ENCODE results near the gene CTAGE6. TPM values are rescaled to one million over a fixed set of nuclear protein-coding genes. Genes with fewer than 3 reads are reported as not detected.
A peak's percentile ranks its signal among the peaks of the same experiment; 100 is the strongest.
"Not testable (repeated sequence)": the region's sequence is repeated elsewhere in the genome, so short reads cannot be mapped to it uniquely, and the experiment has no call there.

Gene CTAGE6
- total RNA-seq, 1 experiment from 2014 or later = not detected

DNA sequence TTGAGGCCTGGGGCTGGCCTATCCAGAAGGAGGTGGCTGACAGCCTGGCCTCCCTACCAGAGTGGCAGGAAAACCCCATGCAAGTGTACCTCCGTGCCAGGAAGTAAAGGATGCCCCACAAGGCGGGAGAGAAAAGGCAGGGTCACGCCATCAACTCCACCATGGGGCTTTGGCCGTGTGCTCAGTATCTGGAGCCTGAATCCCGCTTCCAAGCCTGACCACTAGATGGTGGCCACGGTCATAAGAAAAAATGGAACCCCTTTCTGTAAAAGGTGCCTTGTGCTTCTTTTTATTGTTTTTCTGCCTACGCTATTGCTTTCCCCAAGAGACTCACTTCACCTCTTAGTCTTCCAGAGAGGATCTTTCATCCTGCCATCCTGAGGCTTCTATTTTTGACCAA, 29.9 kb downstream of the CTAGE6 start:
- H3K4me3 ChIP-seq (ENCODE audit: low read depth in 2 of 2, low read length in 2 of 2); H3K9me3 ChIP-seq (ENCODE audit: control insufficient read depth, insufficient read depth, low read depth, low read length); POLR2A ChIA-PET; DNase-seq (ENCODE audit: low read depth, low spot score); H3K27me3 ChIP-seq (ENCODE audit: control insufficient read depth, insufficient read depth, low read length); in situ Hi-C loops (cut with HindIII; ENCODE audit: low pct_unique_long_range_greater_than_20kb, low sequenced_read_pairs); CTCF ChIA-PET; intact Hi-C loops (cut with micrococcal nuclease; ENCODE audit: unreplicated experiment); H3K27ac ChIP-seq (ENCODE audit: low read length); BruUV-seq (replicated peaks); H3K4me1 ChIP-seq (ENCODE audit: control insufficient read depth, insufficient read depth, low read length); H3K36me3 ChIP-seq (ENCODE audit: control insufficient read depth, insufficient read depth, low read length): not testable (repeated sequence)
- ATAC-seq = peak; percentile 69; the same call in 1 of the 2 replicates

DNA sequence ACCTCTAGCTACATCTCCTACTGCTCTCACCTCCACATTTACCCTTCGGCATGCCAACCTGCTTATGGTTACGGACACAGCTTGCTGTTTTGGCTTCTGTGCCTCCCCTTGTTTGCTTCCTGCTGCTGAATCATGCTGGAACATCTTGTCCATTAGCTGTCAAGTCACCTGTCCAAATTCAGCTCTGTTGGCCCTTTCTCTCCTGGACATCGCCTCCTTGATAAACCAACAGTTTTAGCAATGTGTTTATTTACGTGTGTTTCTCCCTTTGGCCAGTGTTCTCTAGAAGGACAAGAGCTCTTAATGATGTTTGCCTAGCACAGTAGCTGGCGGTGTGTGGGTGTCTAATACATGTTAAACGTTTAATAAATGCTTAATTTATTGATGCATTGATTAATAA, 31.4 kb downstream of the CTAGE6 start:
- H3K36me3 ChIP-seq (ENCODE audit: control insufficient read depth, insufficient read depth, low read length); CTCF ChIA-PET; DNase-seq (ENCODE audit: low read depth, low spot score); H3K27me3 ChIP-seq (ENCODE audit: control insufficient read depth, insufficient read depth, low read length); ATAC-seq; H3K9me3 ChIP-seq (ENCODE audit: control insufficient read depth, insufficient read depth, low read depth, low read length); POLR2A ChIA-PET; H3K4me3 ChIP-seq (ENCODE audit: low read depth in 2 of 2, low read length in 2 of 2); H3K4me1 ChIP-seq (ENCODE audit: control insufficient read depth, insufficient read depth, low read length); H3K27ac ChIP-seq (ENCODE audit: low read length); in situ Hi-C loops (cut with HindIII; ENCODE audit: low pct_unique_long_range_greater_than_20kb, low sequenced_read_pairs); BruUV-seq (replicated peaks); intact Hi-C loops (cut with micrococcal nuclease; ENCODE audit: unreplicated experiment): not testable (repeated sequence)

DNA sequence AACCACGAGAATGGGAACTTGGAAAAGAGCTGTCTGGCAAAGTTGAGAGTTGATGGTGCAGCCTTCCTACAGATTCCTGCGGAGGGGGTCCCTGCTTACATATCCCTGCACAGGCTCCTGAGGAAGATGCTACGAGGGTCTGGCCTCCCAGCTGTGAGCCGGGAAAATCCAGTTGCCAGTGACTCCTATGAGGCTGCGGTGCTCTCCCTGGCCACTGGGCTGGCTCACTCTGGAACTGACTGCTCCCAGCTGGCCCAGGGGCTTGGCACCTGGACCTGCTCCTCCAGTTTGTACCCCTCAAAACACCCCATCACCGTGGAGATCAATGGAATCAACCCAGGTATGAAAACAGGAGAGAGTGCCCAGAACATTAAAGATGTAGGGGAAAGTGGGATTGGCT, 37.2 kb downstream of the CTAGE6 start:
- H3K4me3 ChIP-seq (ENCODE audit: low read depth in 2 of 2, low read length in 2 of 2); H3K9me3 ChIP-seq (ENCODE audit: control insufficient read depth, insufficient read depth, low read depth, low read length); DNase-seq (ENCODE audit: low read depth, low spot score); BruUV-seq (replicated peaks); CTCF ChIA-PET; H3K27me3 ChIP-seq (ENCODE audit: control insufficient read depth, insufficient read depth, low read length); in situ Hi-C loops (cut with HindIII; ENCODE audit: low pct_unique_long_range_greater_than_20kb, low sequenced_read_pairs); H3K27ac ChIP-seq (ENCODE audit: low read length); ATAC-seq; intact Hi-C loops (cut with micrococcal nuclease; ENCODE audit: unreplicated experiment); H3K36me3 ChIP-seq (ENCODE audit: control insufficient read depth, insufficient read depth, low read length); POLR2A ChIA-PET; H3K4me1 ChIP-seq (ENCODE audit: control insufficient read depth, insufficient read depth, low read length): not testable (repeated sequence)

DNA sequence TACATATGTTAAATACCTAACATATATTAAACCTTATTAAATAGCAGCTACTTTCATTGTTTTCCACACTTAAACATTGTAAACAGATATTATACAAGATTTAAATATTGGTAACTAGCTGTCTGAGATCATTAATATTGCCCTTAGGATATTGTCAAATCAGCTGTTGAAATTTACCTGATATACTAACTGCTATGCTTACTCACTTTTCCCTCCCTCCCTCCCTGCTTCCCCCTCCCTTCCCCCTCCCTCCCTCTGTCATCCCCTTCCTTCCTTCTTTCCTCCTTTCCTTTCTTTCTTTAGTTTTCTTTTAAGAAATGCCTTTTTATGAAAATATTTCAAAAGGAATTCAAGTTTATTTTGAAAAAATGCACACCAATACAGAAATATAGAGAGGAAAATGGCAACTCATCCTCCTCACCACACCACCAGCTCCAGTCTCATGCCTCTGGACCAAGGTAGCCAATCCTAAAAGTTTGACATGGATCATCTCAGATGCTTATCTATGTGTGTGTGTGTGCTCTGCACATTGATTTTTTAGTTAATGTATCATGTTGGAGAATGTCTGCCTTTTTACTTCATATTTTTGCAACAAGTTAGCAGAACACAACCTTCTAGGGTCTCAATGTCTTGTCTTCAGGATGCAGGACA, 41.8 kb downstream of the CTAGE6 start:
- H3K27me3 ChIP-seq (ENCODE audit: control insufficient read depth, insufficient read depth, low read length); intact Hi-C loops (cut with micrococcal nuclease; ENCODE audit: unreplicated experiment); DNase-seq (ENCODE audit: low read depth, low spot score); in situ Hi-C loops (cut with HindIII; ENCODE audit: low pct_unique_long_range_greater_than_20kb, low sequenced_read_pairs); ATAC-seq; H3K4me3 ChIP-seq (ENCODE audit: low read depth in 2 of 2, low read length in 2 of 2); H3K27ac ChIP-seq (ENCODE audit: low read length); H3K36me3 ChIP-seq (ENCODE audit: control insufficient read depth, insufficient read depth, low read length); H3K9me3 ChIP-seq (ENCODE audit: control insufficient read depth, insufficient read depth, low read depth, low read length); CTCF ChIA-PET; POLR2A ChIA-PET; BruUV-seq (replicated peaks); H3K4me1 ChIP-seq (ENCODE audit: control insufficient read depth, insufficient read depth, low read length): not testable (repeated sequence)

DNA sequence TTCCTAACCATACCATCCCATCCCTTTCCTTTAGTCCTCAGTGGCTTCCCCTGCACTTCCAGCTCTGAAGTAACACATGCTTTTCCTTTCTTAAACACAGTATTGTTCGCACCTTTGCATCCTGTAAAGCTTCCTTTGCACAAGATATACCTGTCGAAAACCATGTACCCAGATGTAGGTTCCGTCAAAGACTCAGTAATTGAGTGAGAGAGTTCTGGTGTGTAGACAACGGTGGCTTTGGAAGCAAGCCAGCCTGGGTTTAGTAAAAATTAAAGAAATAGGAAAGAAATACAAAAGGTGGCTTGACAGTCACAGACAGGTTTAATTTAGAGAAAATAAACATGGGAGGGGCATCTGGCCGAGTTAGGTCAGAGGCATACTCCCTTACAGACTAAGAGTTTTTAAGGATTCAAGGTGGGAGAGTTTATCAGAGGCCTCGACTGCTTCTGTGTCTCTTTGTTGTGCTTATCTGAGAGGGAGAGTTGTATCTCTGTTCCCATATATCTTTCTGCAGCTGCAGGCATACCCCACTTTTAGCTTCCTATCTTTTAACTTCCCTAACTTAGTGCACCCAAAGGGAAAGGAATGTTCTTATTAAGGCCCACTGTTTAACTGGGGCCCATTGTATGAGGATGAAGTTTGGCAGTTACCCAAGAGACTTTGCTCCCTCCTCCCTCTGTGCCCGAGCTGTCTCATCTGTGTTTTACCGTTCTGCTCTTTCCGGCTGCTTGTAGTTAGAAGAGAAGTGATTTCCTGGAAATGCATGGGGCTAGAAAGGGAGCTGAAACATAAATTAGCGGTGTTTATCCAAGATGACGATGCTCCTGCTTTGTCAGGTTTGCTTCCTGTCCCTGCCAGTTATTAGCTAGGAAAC, 42.7 kb downstream of the CTAGE6 start:
- H3K36me3 ChIP-seq (ENCODE audit: control insufficient read depth, insufficient read depth, low read length); intact Hi-C loops (cut with micrococcal nuclease; ENCODE audit: unreplicated experiment); CTCF ChIA-PET; BruUV-seq (replicated peaks); POLR2A ChIA-PET; H3K4me3 ChIP-seq (ENCODE audit: low read depth in 2 of 2, low read length in 2 of 2); H3K9me3 ChIP-seq (ENCODE audit: control insufficient read depth, insufficient read depth, low read depth, low read length); in situ Hi-C loops (cut with HindIII; ENCODE audit: low pct_unique_long_range_greater_than_20kb, low sequenced_read_pairs); DNase-seq (ENCODE audit: low read depth, low spot score); H3K27ac ChIP-seq (ENCODE audit: low read length); ATAC-seq; H3K27me3 ChIP-seq (ENCODE audit: control insufficient read depth, insufficient read depth, low read length); H3K4me1 ChIP-seq (ENCODE audit: control insufficient read depth, insufficient read depth, low read length): not testable (repeated sequence)

DNA sequence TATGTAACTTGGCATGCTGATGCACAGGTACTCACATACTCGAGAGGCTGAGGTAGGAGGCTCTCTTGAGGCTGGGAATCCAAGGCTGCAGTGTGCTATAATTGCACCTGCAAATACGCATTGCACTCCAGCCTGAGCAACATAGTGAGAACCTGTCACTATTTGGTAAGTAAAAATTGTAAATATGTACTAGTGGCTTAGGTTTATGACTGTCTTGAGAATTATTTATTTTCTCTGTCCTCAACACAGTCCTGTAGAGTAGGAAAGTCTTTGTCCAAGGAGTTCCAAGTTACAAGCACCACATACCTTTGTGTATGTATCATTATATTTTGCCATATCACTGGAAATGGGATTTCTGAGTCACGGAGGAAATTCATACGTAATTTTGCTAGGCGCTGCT, 45.1 kb downstream of the CTAGE6 start:
- H3K4me1 ChIP-seq (ENCODE audit: control insufficient read depth, insufficient read depth, low read length); CTCF ChIA-PET; H3K36me3 ChIP-seq (ENCODE audit: control insufficient read depth, insufficient read depth, low read length); in situ Hi-C loops (cut with HindIII; ENCODE audit: low pct_unique_long_range_greater_than_20kb, low sequenced_read_pairs); H3K4me3 ChIP-seq (ENCODE audit: low read depth in 2 of 2, low read length in 2 of 2); H3K27me3 ChIP-seq (ENCODE audit: control insufficient read depth, insufficient read depth, low read length); H3K27ac ChIP-seq (ENCODE audit: low read length); H3K9me3 ChIP-seq (ENCODE audit: control insufficient read depth, insufficient read depth, low read depth, low read length); BruUV-seq (replicated peaks); DNase-seq (ENCODE audit: low read depth, low spot score); POLR2A ChIA-PET; intact Hi-C loops (cut with micrococcal nuclease; ENCODE audit: unreplicated experiment): not testable (repeated sequence)
- peak; percentile 53; the same call in 1 of the 2 replicates for ATAC-seq

DNA sequence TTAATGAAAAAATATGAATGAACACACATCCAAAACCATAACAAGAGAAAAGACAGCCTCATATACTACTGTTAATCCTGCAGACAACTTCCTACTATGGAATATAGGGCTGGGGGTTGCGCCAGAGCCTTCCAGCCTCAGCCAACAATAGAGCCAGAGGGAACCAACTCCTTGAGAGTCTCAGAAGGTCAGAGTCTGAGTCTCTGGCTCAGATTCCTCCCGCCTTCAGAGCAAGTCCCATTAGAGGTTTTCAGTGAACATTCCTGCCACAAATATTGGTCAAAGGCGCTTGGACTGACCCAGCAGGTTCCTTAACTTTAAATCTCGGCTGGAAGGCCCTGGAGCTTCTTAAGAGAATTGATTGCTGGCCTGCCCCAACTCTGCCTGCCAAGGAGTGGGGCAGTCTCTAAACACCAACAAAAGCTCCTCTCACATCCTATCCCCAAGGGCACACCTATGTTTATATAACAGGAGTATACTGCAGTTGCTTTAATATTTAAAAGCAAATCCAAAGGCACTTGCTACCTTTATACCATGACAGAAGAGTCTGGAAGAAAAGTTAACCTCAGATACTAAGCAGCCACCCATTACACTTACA, 45.7 kb downstream of the CTAGE6 start:
- ATAC-seq; intact Hi-C loops (cut with micrococcal nuclease; ENCODE audit: unreplicated experiment); in situ Hi-C loops (cut with HindIII; ENCODE audit: low pct_unique_long_range_greater_than_20kb, low sequenced_read_pairs); H3K27me3 ChIP-seq (ENCODE audit: control insufficient read depth, insufficient read depth, low read length); H3K4me3 ChIP-seq (ENCODE audit: low read depth in 2 of 2, low read length in 2 of 2); H3K4me1 ChIP-seq (ENCODE audit: control insufficient read depth, insufficient read depth, low read length); CTCF ChIA-PET; BruUV-seq (replicated peaks); POLR2A ChIA-PET; H3K36me3 ChIP-seq (ENCODE audit: control insufficient read depth, insufficient read depth, low read length); H3K27ac ChIP-seq (ENCODE audit: low read length); DNase-seq (ENCODE audit: low read depth, low spot score); H3K9me3 ChIP-seq (ENCODE audit: control insufficient read depth, insufficient read depth, low read depth, low read length): not testable (repeated sequence)
